ENCODE measurements around the gene MED7.

DNA sequence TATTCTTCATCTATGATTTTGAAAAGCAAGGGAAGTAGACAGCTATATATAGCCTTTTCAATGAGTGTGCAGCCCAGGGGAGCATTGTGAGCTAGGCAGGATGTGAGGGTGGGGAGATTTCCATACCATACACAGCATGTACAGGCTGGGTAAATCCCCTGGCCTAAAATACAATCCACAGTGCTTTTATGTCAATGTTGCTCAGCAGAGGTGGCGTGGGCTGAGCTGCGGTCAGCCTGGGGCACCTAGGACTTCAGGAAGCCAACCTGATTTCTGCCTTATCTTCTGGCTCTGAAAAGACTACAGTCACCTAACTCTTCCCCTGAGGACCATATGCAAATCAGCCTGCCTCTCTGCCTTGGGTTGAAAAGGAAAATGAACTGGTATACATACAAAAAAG lies 29.7 kb upstream of the MED7 start:
- no peak for TF ChIP-seq POLR2AphosphoS5 (IDR thresholded peaks at IDR 0.05; ENCODE audit: low read depth, low read length)
- no peak for TF ChIP-seq TAF1 (IDR thresholded peaks at IDR 0.05; ENCODE audit: borderline replicate concordance, insufficient read depth, low read length)
- TF ChIP-seq, protein P1, sequence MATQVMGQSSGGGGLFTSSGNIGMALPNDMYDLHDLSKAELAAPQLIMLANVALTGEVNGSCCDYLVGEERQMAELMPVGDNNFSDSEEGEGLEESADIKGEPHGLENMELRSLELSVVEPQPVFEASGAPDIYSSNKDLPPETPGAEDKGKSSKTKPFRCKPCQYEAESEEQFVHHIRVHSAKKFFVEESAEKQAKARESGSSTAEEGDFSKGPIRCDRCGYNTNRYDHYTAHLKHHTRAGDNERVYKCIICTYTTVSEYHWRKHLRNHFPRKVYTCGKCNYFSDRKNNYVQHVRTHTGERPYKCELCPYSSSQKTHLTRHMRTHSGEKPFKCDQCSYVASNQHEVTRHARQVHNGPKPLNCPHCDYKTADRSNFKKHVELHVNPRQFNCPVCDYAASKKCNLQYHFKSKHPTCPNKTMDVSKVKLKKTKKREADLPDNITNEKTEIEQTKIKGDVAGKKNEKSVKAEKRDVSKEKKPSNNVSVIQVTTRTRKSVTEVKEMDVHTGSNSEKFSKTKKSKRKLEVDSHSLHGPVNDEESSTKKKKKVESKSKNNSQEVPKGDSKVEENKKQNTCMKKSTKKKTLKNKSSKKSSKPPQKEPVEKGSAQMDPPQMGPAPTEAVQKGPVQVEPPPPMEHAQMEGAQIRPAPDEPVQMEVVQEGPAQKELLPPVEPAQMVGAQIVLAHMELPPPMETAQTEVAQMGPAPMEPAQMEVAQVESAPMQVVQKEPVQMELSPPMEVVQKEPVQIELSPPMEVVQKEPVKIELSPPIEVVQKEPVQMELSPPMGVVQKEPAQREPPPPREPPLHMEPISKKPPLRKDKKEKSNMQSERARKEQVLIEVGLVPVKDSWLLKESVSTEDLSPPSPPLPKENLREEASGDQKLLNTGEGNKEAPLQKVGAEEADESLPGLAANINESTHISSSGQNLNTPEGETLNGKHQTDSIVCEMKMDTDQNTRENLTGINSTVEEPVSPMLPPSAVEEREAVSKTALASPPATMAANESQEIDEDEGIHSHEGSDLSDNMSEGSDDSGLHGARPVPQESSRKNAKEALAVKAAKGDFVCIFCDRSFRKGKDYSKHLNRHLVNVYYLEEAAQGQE (IDR thresholded peaks at IDR 0.05; ENCODE audit: insufficient read depth in 1 of 2, low read depth in 2 of 2, low read length in 2 of 2) = no peak
